Measurements from ENCODE around the gene EPHA4. TPM values are rescaled to one million over a fixed set of nuclear protein-coding genes. Genes with fewer than 3 reads are reported as not detected.

The EPHA4 gene
- total and polyA plus RNA-seq, 2 donors (not counting 1 experiment from before 2014, with no cell fraction given) = 10.7 to 54.9 TPM

- DNase-seq (no peak), ATAC-seq (ENCODE audit: low read depth) (no peak)
- no peaks in the 10 kb centered on the region for H3K9me3 Mint-ChIP-seq (ENCODE audit: insufficient read depth)
- no peak overlapping the region for H2AFZ ChIP-seq (ENCODE audit: insufficient read depth, low read depth, low read length, poor library complexity, severe bottlenecking)
- no peak overlapping the region for H3K27ac Mint-ChIP-seq
- no peaks in the 10 kb centered on the region for H3K9me3 ChIP-seq (ENCODE audit: control extremely low read depth in 1 of 3, control insufficient read depth in 2 of 3, insufficient read depth in 1 of 3, low read length in 2 of 3)
- POLR2A ChIA-PET = no interaction called here
- intact Hi-C loops (cut with micrococcal nuclease) = no loop called here
- H3K4me2 ChIP-seq (replicated peaks; ENCODE audit: low read depth, low read length, poor library complexity, severe bottlenecking) = no peak overlapping the region
- no peak overlapping the region for H3K4me3 ChIP-seq (ENCODE audit: control extremely low read depth in 1 of 5, extremely low read depth in 1 of 5, insufficient read depth in 1 of 5, low read depth in 2 of 5, low read length in 4 of 5)
- TF ChIP-seq CTCF (IDR thresholded peaks at IDR 0.05) (no peak), EZH2 (IDR thresholded peaks at IDR 0.05; ENCODE audit: borderline replicate concordance, insufficient read depth, low read depth, low read length, poor library complexity, severe bottlenecking) (no peak)
- H3K27me3 Mint-ChIP-seq = no peaks in the 10 kb centered on the region
- H3K9ac ChIP-seq (ENCODE audit: low read length) = no peak overlapping the region
- CTCF ChIA-PET = interaction anchor here (0.7 kb wide), 1 partner anchor 14 kb away, joined by 5 read pairs; no protein-coding TSS in a partner anchor
- H3K4me1 ChIP-seq (ENCODE audit: control insufficient read depth in 2 of 2, insufficient read depth in 2 of 2, low read length in 2 of 2) = peaks cover 5% of the 10 kb centered on the region in 2 donors
- no peak overlapping the region for H3K27ac ChIP-seq (ENCODE audit: low read length in 2 of 2)
- H3K36me3 ChIP-seq (replicated peaks in 1 of 2; ENCODE audit: control extremely low read depth in 1 of 2, control insufficient read depth in 1 of 2, extremely low read depth in 1 of 2, insufficient read depth in 2 of 2, low read length in 1 of 2) = no peaks in the 10 kb centered on the region
- 100% methylated on average over 3 of the region's 6 CpGs for WGBS (ENCODE audit: insufficient coverage)
- no peaks in the 10 kb centered on the region for H3K79me2 ChIP-seq (ENCODE audit: control insufficient read depth, insufficient read depth, low read length)
- peaks cover 23% of the 10 kb centered on the region for H3K4me1 Mint-ChIP-seq
- H4K20me1 ChIP-seq (ENCODE audit: control insufficient read depth, insufficient read depth, low read length, poor library complexity, severe bottlenecking) = no peaks in the 10 kb centered on the region
- H3K4me3 Mint-ChIP-seq = no peak overlapping the region
- no peaks in the 10 kb centered on the region for H3K27me3 ChIP-seq (replicated peaks in 1 of 4; ENCODE audit: control extremely low read depth in 1 of 4, control insufficient read depth in 3 of 4, insufficient read depth in 4 of 4, low read length in 3 of 4)
Observed at GRCh38 chr2:221533299-221533698, 38.8 kb downstream of the EPHA4 start.

GRCh38 chr2:221532641-221533040 is 39.5 kb downstream of the EPHA4 start:
- Mint-ChIP-seq H3K27me3 (no peaks in the 10 kb centered on the region), H3K4me1 (peaks cover 29% of the 10 kb centered on the region), H3K9me3 (ENCODE audit: insufficient read depth) (no peaks in the 10 kb centered on the region), H3K27ac (no peak overlapping the region), H3K4me3 (no peak overlapping the region)
- Histone ChIP-seq H3K27me3 (replicated peaks in 1 of 4; ENCODE audit: control extremely low read depth in 1 of 4, control insufficient read depth in 3 of 4, insufficient read depth in 4 of 4, low read length in 3 of 4) (no peaks in the 10 kb centered on the region), H3K36me3 (replicated peaks in 1 of 2; ENCODE audit: control extremely low read depth in 1 of 2, control insufficient read depth in 1 of 2, extremely low read depth in 1 of 2, insufficient read depth in 2 of 2, low read length in 1 of 2) (no peaks in the 10 kb centered on the region), H3K27ac (ENCODE audit: low read length in 2 of 2) (no peak overlapping the region), H3K9ac (ENCODE audit: low read length) (no peak overlapping the region), H3K4me2 (replicated peaks; ENCODE audit: low read depth, low read length, poor library complexity, severe bottlenecking) (no peak overlapping the region), H4K20me1 (ENCODE audit: control insufficient read depth, insufficient read depth, low read length, poor library complexity, severe bottlenecking) (no peaks in the 10 kb centered on the region), H3K9me3 (ENCODE audit: control extremely low read depth in 1 of 3, control insufficient read depth in 2 of 3, insufficient read depth in 1 of 3, low read length in 2 of 3) (no peaks in the 10 kb centered on the region), H2AFZ (ENCODE audit: insufficient read depth, low read depth, low read length, poor library complexity, severe bottlenecking) (no peak overlapping the region), H3K4me1 (ENCODE audit: control insufficient read depth in 2 of 2, insufficient read depth in 2 of 2, low read length in 2 of 2) (peaks cover 5 to 9% of the 10 kb centered on the region in 2 donors), H3K4me3 (ENCODE audit: control extremely low read depth in 1 of 5, extremely low read depth in 1 of 5, insufficient read depth in 1 of 5, low read depth in 2 of 5, low read length in 4 of 5) (no peak overlapping the region), H3K79me2 (ENCODE audit: control insufficient read depth, insufficient read depth, low read length) (no peaks in the 10 kb centered on the region)
- WGBS (ENCODE audit: insufficient coverage) = 100% methylated on average over 2 of the region's 3 CpGs
- intact Hi-C loops (cut with micrococcal nuclease) = no loop called here
- DNase-seq (no peak), ATAC-seq (ENCODE audit: low read depth) (no peak)
- CTCF ChIA-PET = no interaction called here
- TF ChIP-seq EZH2 (IDR thresholded peaks at IDR 0.05; ENCODE audit: borderline replicate concordance, insufficient read depth, low read depth, low read length, poor library complexity, severe bottlenecking) = no peak
- TF ChIP-seq CTCF (IDR thresholded peaks at IDR 0.05) = no peak
- POLR2A ChIA-PET = no interaction called here
